IPS-NIHi7 (cell line): ENCODE measurements around the gene PDIA2.
A peak's percentile ranks its signal among the peaks of the same experiment; 100 is the strongest.

Experiments used
- DNase-seq: peaks from one replicate; pipeline ENCODE4 v3.0.0; 2012; ENCODE audit warnings: mixed read lengths; ENCODE audit errors: extremely low spot score

PDIA2 gene

GRCh38 chr16:280552-280951 is 2.4 kb upstream of the PDIA2 start, which contains the start of gene ARHGDIG:
Gene ARHGDIG (plus strand): TSS chr16:280591. CDS start chr16:280681, 90 bp downstream.
- peak; percentile 65 for DNase-seq

- DNase-seq, result no peak
Measured at GRCh38 chr16:280991-281659, 1.8 kb upstream of the PDIA2 start.

- no peak for DNase-seq
Measured at GRCh38 chr16:281660-282255, 1.2 kb upstream of the PDIA2 start.

- DNase-seq, result no peak
Measured at GRCh38 chr16:282491-282890, 473 bp upstream of the PDIA2 start.

- no peak for DNase-seq
Measured at GRCh38 chr16:284204-285120, 1.5 kb downstream of the PDIA2 start.

- no peak for DNase-seq
Measured at GRCh38 chr16:285146-286055, 2.4 kb downstream of the PDIA2 start.

- DNase-seq, result no peak
Measured at GRCh38 chr16:286491-287297, 3.7 kb downstream of the PDIA2 start.

- no peak for DNase-seq
Measured at GRCh38 chr16:287298-287811, 4.4 kb downstream of the PDIA2 start.

- no peak for DNase-seq
Measured at GRCh38 chr16:287981-288920, 5.3 kb downstream of the PDIA2 start.

- DNase-seq, result no peak
Measured at GRCh38 chr16:289395-289997, 6.5 kb downstream of the PDIA2 start.

GRCh38 chr16:290015-290680 is 7.2 kb downstream of the PDIA2 start:
- DNase-seq, result no peak

- DNase-seq, result no peak
Measured at GRCh38 chr16:290681-291405, 7.9 kb downstream of the PDIA2 start.

- no peak for DNase-seq
Measured at GRCh38 chr16:291539-291938, 8.6 kb downstream of the PDIA2 start.

GRCh38 chr16:293043-293775 is 10.2 kb downstream of the PDIA2 start:
- DNase-seq, result no peak

GRCh38 chr16:296276-296675 is 13.3 kb downstream of the PDIA2 start:
- DNase-seq, result no peak

GRCh38 chr16:296806-297510 is 14.0 kb downstream of the PDIA2 start:
- DNase-seq, result no peak
